Caki2 (cell line): ENCODE results near the gene RABGAP1L. TPM values are rescaled to one million over a fixed set of nuclear protein-coding genes. Genes with fewer than 3 reads are reported as not detected.

ENCODE experiments used
- DNase-seq: peaks from one replicate; pipeline ENCODE4 v3.0.0-alpha.2; 2015; ENCODE audit warnings: low read depth
- in situ Hi-C: cut with HindIII; loops from 2 replicates; pipeline ENCODE4 v1.10.0; 2016; ENCODE audit warnings: low sequenced_read_pairs, low pct_unique_long_range_greater_than_20kb, mixed read lengths
- total RNA-seq: library from RNA; depleted of rRNA; stranded (reverse); fragments of >200 nt; shearing (Covaris generic); gene quantifications from 2 replicates; pipeline ENCODE4 v1.2.3, GENCODE V29; 2014; ENCODE audit warnings: low replicate concordance

Gene RABGAP1L
- total RNA-seq, 1 experiment from 2014 or later, result 6.8 TPM

GRCh38 chr1:174914991-174915390 is 755.7 kb downstream of the RABGAP1L start:
- DNase-seq, result no peak
- in situ Hi-C loops, result no loop called here

GRCh38 chr1:174916846-174917245 is 757.5 kb downstream of the RABGAP1L start:
- in situ Hi-C loops, result no loop called here

GRCh38 chr1:174920093-174920492 is 760.8 kb downstream of the RABGAP1L start:
- in situ Hi-C loops, result no loop called here
- no peak for DNase-seq

More at GRCh38 chr1:174916846-174917245, 757.5 kb downstream of the RABGAP1L start:
- DNase-seq, result no peak

GRCh38 chr1:174922121-174922520 is 762.8 kb downstream of the RABGAP1L start:
- in situ Hi-C loops, result no loop called here
- no peak for DNase-seq

GRCh38 chr1:174923820-174924219 is 764.5 kb downstream of the RABGAP1L start:
- DNase-seq, result no peak

GRCh38 chr1:174928541-174928940 is 769.2 kb downstream of the RABGAP1L start:
- no peak for DNase-seq
- in situ Hi-C loops, result no loop called here

More at GRCh38 chr1:174923820-174924219, 764.5 kb downstream of the RABGAP1L start:
- in situ Hi-C loops, result no loop called here

- no peak for DNase-seq
- in situ Hi-C loops, result no loop called here
These were observed 771.9 kb downstream of the RABGAP1L start for GRCh38 chr1:174931214-174931613.

- in situ Hi-C loops, result no loop called here
- DNase-seq, result no peak
These were observed 773.3 kb downstream of the RABGAP1L start for GRCh38 chr1:174932587-174932986.

- no peak for DNase-seq
- in situ Hi-C loops, result no loop called here
These were observed 776.8 kb downstream of the RABGAP1L start for GRCh38 chr1:174935961-174936727.

- no peak for DNase-seq
- in situ Hi-C loops, result no loop called here
These were observed 779.1 kb downstream of the RABGAP1L start for GRCh38 chr1:174938281-174939007.

- in situ Hi-C loops, result no loop called here
These were observed 780.6 kb downstream of the RABGAP1L start for GRCh38 chr1:174939775-174940545.

GRCh38 chr1:174940646-174941175 is 781.4 kb downstream of the RABGAP1L start:
- DNase-seq, result no peak
- in situ Hi-C loops, result no loop called here

More at GRCh38 chr1:174939775-174940545, 780.6 kb downstream of the RABGAP1L start:
- no peak for DNase-seq

- in situ Hi-C loops, result no loop called here
- no peak for DNase-seq
These were observed 783.4 kb downstream of the RABGAP1L start for GRCh38 chr1:174942547-174943255.

- DNase-seq, result no peak
- in situ Hi-C loops, result no loop called here
These were observed 786.7 kb downstream of the RABGAP1L start for GRCh38 chr1:174946031-174946430.

- DNase-seq, result no peak
- in situ Hi-C loops, result no loop called here
These were observed 789.7 kb downstream of the RABGAP1L start for GRCh38 chr1:174949061-174949460.

- no peak for DNase-seq
- in situ Hi-C loops, result no loop called here
These were observed 790.3 kb downstream of the RABGAP1L start for GRCh38 chr1:174949645-174950044.

GRCh38 chr1:174953285-174954072 is 794.2 kb downstream of the RABGAP1L start:
- in situ Hi-C loops, result no loop called here
- DNase-seq, result no peak
